GM12878 (cell line): Measurements from ENCODE around the gene ATL3. TPM values are rescaled to one million over a fixed set of nuclear protein-coding genes. Genes with fewer than 3 reads are reported as not detected.

Experiments used
- ATAC-seq: fragments of 200-7000 bp; cut with Tn5 transposase; 3 replicates; pipeline ENCODE4 v1.9.1; 2020; ENCODE audit warnings: mild to moderate bottlenecking, moderate library complexity
- BruUV-seq: library from RNA; stranded (reverse); fragments of 400-500 nt; replicated peaks from 2 replicates; lab custom pipeline; 2021; lab: Mats Ljungman, UMichigan
- CTCF ChIA-PET: fragments of 300-600 bp; sonication (Branson Sonifier 250); formaldehyde crosslinking; extraction: SDS; loops from one replicate; lab custom pipeline; 2021; ENCODE audit warnings: inconsistent platforms; lab: Yijun Ruan, JAX
- POLR2A ChIA-PET: fragments of 350-600 bp; formaldehyde crosslinking; extraction: SDS; loops from one replicate; lab custom pipeline; 2021; ENCODE audit warnings: inconsistent platforms; lab: Charles Lee
- RAD21 ChIA-PET: fragments of 300-600 bp; sonication (Branson Sonifier 250); formaldehyde crosslinking; loops from one replicate; lab custom pipeline; 2023; ENCODE audit warnings: antibody characterized with exemption; ENCODE audit not compliant: unreplicated experiment; lab: Charles Lee
- SMC1A ChIA-PET: fragments of 300-600 bp; sonication (Branson Sonifier 250); formaldehyde crosslinking; loops from one replicate; lab custom pipeline; 2023; ENCODE audit not compliant: unreplicated experiment, uncharacterized antibody; lab: Charles Lee
- DNase-seq: peaks from one replicate; pipeline ENCODE4 v3.0.0-alpha.2; 2011; ENCODE audit warnings: low read depth, low spot score
- FAIRE-seq: peaks from 3 replicates; lab custom pipeline; 2011; peaks lifted over from hg19 to GRCh38; lab: Jason Lieb, UNC
- H2AFZ ChIP-seq: 2 replicates; pipeline ENCODE4 v1.6.0; 2011; ENCODE audit warnings: low read depth, low read length, control low read depth; ENCODE audit not compliant: control insufficient read depth
- H3K27ac ChIP-seq: 2 replicates; pipeline ENCODE4 v1.5.1; 2011; ENCODE audit warnings: control low read depth; ENCODE audit not compliant: control insufficient read depth, insufficient read depth
- H3K27me3 ChIP-seq, 2 experiments: replicated peaks in 1 of 2; 2 replicates each; pipeline versions ENCODE4 v1.6.0 to v1.6.1; 2011; ENCODE audit warnings: low read length in 1 of 2; ENCODE audit not compliant: control insufficient read depth in 2 of 2, insufficient read depth in 2 of 2
- H3K36me3 ChIP-seq, 2 experiments: 2 replicates each; pipeline ENCODE4 v1.5.1; 2011; ENCODE audit warnings: low read length in 1 of 2; ENCODE audit not compliant: control insufficient read depth in 2 of 2, insufficient read depth in 2 of 2
- H3K4me1 ChIP-seq: 2 replicates; pipeline ENCODE4 v1.6.1; 2011; ENCODE audit warnings: mild to moderate bottlenecking, low read length, moderate library complexity, mixed read lengths; ENCODE audit not compliant: control insufficient read depth, insufficient read depth
- H3K4me2 ChIP-seq: 2 replicates; pipeline ENCODE4 v1.6.0; 2011; ENCODE audit warnings: control low read depth; ENCODE audit not compliant: control insufficient read depth, insufficient read depth
- H3K4me3 ChIP-seq: fragments of 200-600 bp; sonication (generic); 2 replicates; pipeline ENCODE4 v1.5.1; 2016
- H3K79me2 ChIP-seq: 2 replicates; pipeline ENCODE4 v1.6.0; 2011; ENCODE audit warnings: low read length; ENCODE audit not compliant: control insufficient read depth, insufficient read depth
- H3K9ac ChIP-seq: 2 replicates; pipeline ENCODE4 v1.8.0; 2011; ENCODE audit warnings: low read length, control low read depth, mixed read lengths; ENCODE audit not compliant: control insufficient read depth, insufficient read depth
- H3K9me3 ChIP-seq: replicated peaks from 3 replicates; pipeline ENCODE4 v1.5.1; 2011; ENCODE audit warnings: mild to moderate bottlenecking, low read length; ENCODE audit not compliant: control insufficient read depth, insufficient read depth
- H4K20me1 ChIP-seq: 2 replicates; pipeline ENCODE4 v1.6.0; 2011; ENCODE audit not compliant: control insufficient read depth, insufficient read depth
- CEBPB ChIP-seq, 2 experiments: fragments of 150-350 bp in 1 of 2; IDR thresholded peaks; 2 replicates each; pipeline ENCODE4 v1.6.1; 2012 to 2014; ENCODE audit warnings: low read depth in 2 of 2, low read length in 2 of 2, borderline replicate concordance in 1 of 2, inconsistent platforms in 1 of 2
- CHD4 ChIP-seq: fragments of 200-600 bp; sonication (generic); IDR thresholded peaks from 2 replicates; pipeline ENCODE4 v1.6.1; 2016; ENCODE audit warnings: mild to moderate bottlenecking
- EGR1 ChIP-seq, 2 experiments: IDR thresholded peaks; 1 replicate in 1 of 2; 2 replicates in 1 of 2; pipeline ENCODE4 v1.6.1; 2011 to 2012; ENCODE audit warnings: low read depth in 2 of 2, low read length in 2 of 2, borderline replicate concordance in 1 of 2, mild to moderate bottlenecking in 1 of 2, moderate library complexity in 1 of 2
- FOXK2 ChIP-seq: fragments of 450-650 bp; IDR thresholded peaks from 2 replicates; pipeline ENCODE4 v1.6.1; 2017; ENCODE audit warnings: mild to moderate bottlenecking, moderate library complexity
- HDAC6 ChIP-seq: fragments of 200-600 bp; sonication (generic); IDR thresholded peaks from one replicate; pipeline ENCODE4 v1.8.0; 2017; ENCODE audit warnings: antibody characterized with exemption; ENCODE audit not compliant: unreplicated experiment
- HDGF ChIP-seq: fragments of 450-650 bp; IDR thresholded peaks from 2 replicates; pipeline ENCODE4 v1.6.1; 2016; ENCODE audit warnings: antibody characterized with exemption
- NBN ChIP-seq: fragments of 450-650 bp; IDR thresholded peaks from 2 replicates; pipeline ENCODE4 v1.6.1; 2016
- NR2C1 ChIP-seq: fragments of 450-650 bp; IDR thresholded peaks from 2 replicates; pipeline ENCODE4 v1.6.1; 2017; ENCODE audit warnings: antibody characterized with exemption, mild to moderate bottlenecking, moderate library complexity
- SPI1 ChIP-seq: IDR thresholded peaks from 2 replicates; pipeline ENCODE4 v1.6.1; 2011; ENCODE audit warnings: low read depth, mild to moderate bottlenecking, low read length, moderate library complexity, borderline replicate concordance; ENCODE audit not compliant: insufficient read depth
- SUPT20H ChIP-seq: IDR thresholded peaks from 2 replicates; pipeline ENCODE4 v1.6.1; 2011; ENCODE audit warnings: low read depth, mild to moderate bottlenecking, low read length, moderate library complexity, borderline replicate concordance; ENCODE audit not compliant: control insufficient read depth
- TAF1 ChIP-seq: IDR thresholded peaks from 2 replicates; pipeline ENCODE4 v1.6.1; 2011; ENCODE audit warnings: mild to moderate bottlenecking, low read depth, low read length, borderline replicate concordance
- TBL1XR1 ChIP-seq: IDR thresholded peaks from 2 replicates; pipeline ENCODE4 v1.6.1; 2012; ENCODE audit warnings: low read depth, low read length, improper control_type of control experiment
- YBX1 ChIP-seq: fragments of 450-650 bp; IDR thresholded peaks from 2 replicates; pipeline ENCODE4 v1.6.1; 2016; ENCODE audit warnings: antibody characterized with exemption
- ZBED1 ChIP-seq: IDR thresholded peaks from 2 replicates; pipeline ENCODE4 v1.6.1; 2016; ENCODE audit warnings: borderline replicate concordance
- ZNF207 ChIP-seq: fragments of 450-650 bp; IDR thresholded peaks from 2 replicates; pipeline ENCODE4 v1.6.1; 2014; ENCODE audit warnings: antibody characterized with exemption, mild to moderate bottlenecking, borderline replicate concordance
- ZNF274 ChIP-seq: IDR thresholded peaks from one replicate; pipeline ENCODE4 v1.8.0; 2011; ENCODE audit not compliant: insufficient read length, insufficient read depth
- ZNF384 ChIP-seq: IDR thresholded peaks from 2 replicates; pipeline ENCODE4 v1.6.1; 2012; ENCODE audit warnings: low read depth, mild to moderate bottlenecking, low read length, improper control_type of control experiment, borderline replicate concordance
- ZSCAN29 ChIP-seq: fragments of 450-650 bp; IDR thresholded peaks from 2 replicates; pipeline ENCODE4 v1.6.1; 2017; ENCODE audit warnings: mild to moderate bottlenecking, moderate library complexity
- WGBS: methylation state at CpG from one replicate; pipeline ENCODE4 v1.1.6; 2016; ENCODE audit warnings: low lambda C conversion rate; ENCODE audit not compliant: insufficient replicate concordance, insufficient coverage; ENCODE audit errors: missing lambda C conversion rate; 5-methylcytosine and 5-hydroxymethylcytosine counted together
- in situ Hi-C: fragments of 300-500 bp; cut with MboI; formaldehyde crosslinking; loops from 9 replicates; pipeline ENCODE4 v1.14.3; 2018; ENCODE audit warnings: mixed read lengths
- intact Hi-C: fragments of 100-400 bp; cut with micrococcal nuclease; formaldehyde crosslinking; loops from one replicate; pipeline ENCODE4 v1.14.2; 2022; ENCODE audit not compliant: unreplicated experiment
- polyA plus RNA-seq, 11 experiments: library from polyadenylated mRNA; depleted of rRNA in 4 of 11; unstranded in 6 of 11; stranded (reverse) in 5 of 11; fragments of >200 nt; fragmentation: Nextera tagmentation in 4 of 11; fragmentation: Illumina TruSeq in 1 of 11; extraction: Ambion mirVana in 4 of 11; extraction: Trizol in 1 of 11; gene quantifications; 1 replicate in 1 of 11; 2 replicates in 10 of 11; pipeline versions ENCODE4 v1.2.1 to v1.2.3, GENCODE V29; 2011 to 2016; ENCODE audit warnings: inconsistent platforms in 2 of 11, missing spikeins in 2 of 11, low read depth in 1 of 11
- total RNA-seq, 4 experiments: library from RNA; depleted of rRNA in 3 of 4; stranded (reverse); fragments of >200 nt in 3 of 4; fragmentation: Illumina TruSeq in 1 of 4; extraction: Trizol in 1 of 4; gene quantifications; 2 replicates each; pipeline versions ENCODE4 v1.2.1 to v1.2.3, GENCODE V29; 2013 to 2021
- TF ChIP-seq, protein P1 (sequence below): fragments of 450-650 bp; IDR thresholded peaks from 2 replicates; pipeline ENCODE4 v1.6.1; 2018; ENCODE audit warnings: mild to moderate bottlenecking, low read depth, moderate library complexity; ENCODE audit not compliant: partially characterized antibody
- TF ChIP-seq, protein P2 (sequence below): fragments of 450-650 bp; formaldehyde crosslinking; IDR thresholded peaks from 2 replicates; pipeline ENCODE4 v1.5.0; 2022; ENCODE audit warnings: mild to moderate bottlenecking, missing genetic modification characterization

The ATL3 gene
- total and polyA plus RNA-seq, 10 of the 15 experiments (the other 5 are each of a cell fraction or from before 2014, with no cell fraction given): 12.0 to 36.0 (median 21.5) TPM

DNA sequence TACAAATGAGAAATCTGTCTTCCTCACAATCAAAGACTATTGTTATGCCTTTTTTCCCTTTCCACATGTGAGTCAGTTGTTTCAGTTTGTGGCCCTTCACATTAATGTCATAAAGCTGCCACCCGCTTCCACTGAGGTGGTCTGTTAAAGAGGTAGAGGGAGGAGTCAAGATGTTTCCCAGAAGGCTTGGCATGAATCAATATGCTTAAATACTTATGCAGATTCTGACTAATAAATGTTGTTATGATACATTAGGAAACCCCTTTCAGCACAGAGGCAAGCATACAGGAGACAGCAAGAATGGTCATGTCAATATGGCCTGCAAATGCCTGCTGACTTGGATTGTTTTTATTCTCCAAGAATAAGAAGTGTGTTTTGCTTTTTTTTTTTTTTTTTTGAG lies 16.7 kb upstream of the ATL3 start (continued):
- TF ChIP-seq YBX1: no peak
- no peak for TF ChIP-seq NR2C1
- no peak for TF ChIP-seq HDAC6
- no peak for TF ChIP-seq SPI1
- TF ChIP-seq TAF1: no peak
- no peak for TF ChIP-seq ZBED1
- TF ChIP-seq, protein P1, sequence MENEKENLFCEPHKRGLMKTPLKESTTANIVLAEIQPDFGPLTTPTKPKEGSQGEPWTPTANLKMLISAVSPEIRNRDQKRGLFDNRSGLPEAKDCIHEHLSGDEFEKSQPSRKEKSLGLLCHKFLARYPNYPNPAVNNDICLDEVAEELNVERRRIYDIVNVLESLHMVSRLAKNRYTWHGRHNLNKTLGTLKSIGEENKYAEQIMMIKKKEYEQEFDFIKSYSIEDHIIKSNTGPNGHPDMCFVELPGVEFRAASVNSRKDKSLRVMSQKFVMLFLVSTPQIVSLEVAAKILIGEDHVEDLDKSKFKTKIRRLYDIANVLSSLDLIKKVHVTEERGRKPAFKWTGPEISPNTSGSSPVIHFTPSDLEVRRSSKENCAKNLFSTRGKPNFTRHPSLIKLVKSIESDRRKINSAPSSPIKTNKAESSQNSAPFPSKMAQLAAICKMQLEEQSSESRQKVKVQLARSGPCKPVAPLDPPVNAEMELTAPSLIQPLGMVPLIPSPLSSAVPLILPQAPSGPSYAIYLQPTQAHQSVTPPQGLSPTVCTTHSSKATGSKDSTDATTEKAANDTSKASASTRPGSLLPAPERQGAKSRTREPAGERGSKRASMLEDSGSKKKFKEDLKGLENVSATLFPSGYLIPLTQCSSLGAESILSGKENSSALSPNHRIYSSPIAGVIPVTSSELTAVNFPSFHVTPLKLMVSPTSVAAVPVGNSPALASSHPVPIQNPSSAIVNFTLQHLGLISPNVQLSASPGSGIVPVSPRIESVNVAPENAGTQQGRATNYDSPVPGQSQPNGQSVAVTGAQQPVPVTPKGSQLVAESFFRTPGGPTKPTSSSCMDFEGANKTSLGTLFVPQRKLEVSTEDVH: no peak
- TF ChIP-seq SUPT20H: no peak
- TF ChIP-seq FOXK2: no peak
- TF ChIP-seq, all 136 proteins: peak for 0

DNA sequence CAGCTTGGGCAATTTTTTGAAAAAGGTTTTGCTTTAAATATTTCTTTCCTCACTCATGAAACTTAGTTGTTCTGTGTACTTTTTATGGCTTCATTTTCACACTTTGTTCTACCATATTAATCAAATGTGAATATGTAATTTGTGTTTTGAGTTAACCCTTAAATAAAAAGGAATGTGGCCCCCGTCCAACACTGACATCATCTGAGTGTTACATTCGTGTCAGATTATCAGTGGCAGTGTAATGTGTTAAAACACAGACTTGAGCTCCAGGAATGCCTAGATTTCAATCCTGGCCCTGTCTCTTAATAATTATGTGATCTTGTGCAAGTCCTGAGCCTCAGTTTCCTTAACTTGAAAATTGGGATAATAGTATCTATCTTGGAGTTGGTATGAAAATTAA lies 15.8 kb upstream of the ATL3 start:
- 83% methylated on average over 2 of the region's 2 CpGs for WGBS
- ChIA-PET SMC1A (interaction anchor here (1.1 to 1.6 kb wide), 3 partner anchors 8 to 21 kb away, joined by 3 to 5 read pairs (median 5); no protein-coding TSS in a partner anchor), CTCF (interaction anchor here (0.6 to 1.4 kb wide), 5 partner anchors 17 to 762 kb away, joined by 3 to 5 read pairs (median 4); no protein-coding TSS in a partner anchor), RAD21 (no interaction called here), POLR2A (interaction anchor here (0.6 to 1.2 kb wide), 5 partner anchors 8 to 257 kb away, joined by 3 to 4 read pairs (median 3); no protein-coding TSS in a partner anchor)
- no peak overlapping the region for H3K9ac ChIP-seq
- no peak overlapping the region for H2AFZ ChIP-seq
- H4K20me1 ChIP-seq: no peaks in the 10 kb centered on the region
- DNase-seq (no peak), ATAC-seq (no peak), FAIRE-seq (no peak)
- no peak overlapping the region for H3K4me2 ChIP-seq
- no peaks in the 10 kb centered on the region for H3K27me3 ChIP-seq
- H3K36me3 ChIP-seq: no peaks in the 10 kb centered on the region
- H3K4me1 ChIP-seq: 0 out of 2 replicates have a peak, but pooled peaks cover 5% of the 10 kb centered on the region
- H3K27ac ChIP-seq: no peak overlapping the region
- H3K9me3 ChIP-seq: no peaks in the 10 kb centered on the region
- BruUV-seq: no TSS peak
- H3K4me3 ChIP-seq: no peak overlapping the region
- intact Hi-C loops: no loop called here
- in situ Hi-C loops: no loop called here
- H3K79me2 ChIP-seq: peaks cover 34% of the 10 kb centered on the region
- no peak for TF ChIP-seq TBL1XR1
- no peak for TF ChIP-seq ZNF207
- no peak for TF ChIP-seq HDGF
- TF ChIP-seq, protein P2, sequence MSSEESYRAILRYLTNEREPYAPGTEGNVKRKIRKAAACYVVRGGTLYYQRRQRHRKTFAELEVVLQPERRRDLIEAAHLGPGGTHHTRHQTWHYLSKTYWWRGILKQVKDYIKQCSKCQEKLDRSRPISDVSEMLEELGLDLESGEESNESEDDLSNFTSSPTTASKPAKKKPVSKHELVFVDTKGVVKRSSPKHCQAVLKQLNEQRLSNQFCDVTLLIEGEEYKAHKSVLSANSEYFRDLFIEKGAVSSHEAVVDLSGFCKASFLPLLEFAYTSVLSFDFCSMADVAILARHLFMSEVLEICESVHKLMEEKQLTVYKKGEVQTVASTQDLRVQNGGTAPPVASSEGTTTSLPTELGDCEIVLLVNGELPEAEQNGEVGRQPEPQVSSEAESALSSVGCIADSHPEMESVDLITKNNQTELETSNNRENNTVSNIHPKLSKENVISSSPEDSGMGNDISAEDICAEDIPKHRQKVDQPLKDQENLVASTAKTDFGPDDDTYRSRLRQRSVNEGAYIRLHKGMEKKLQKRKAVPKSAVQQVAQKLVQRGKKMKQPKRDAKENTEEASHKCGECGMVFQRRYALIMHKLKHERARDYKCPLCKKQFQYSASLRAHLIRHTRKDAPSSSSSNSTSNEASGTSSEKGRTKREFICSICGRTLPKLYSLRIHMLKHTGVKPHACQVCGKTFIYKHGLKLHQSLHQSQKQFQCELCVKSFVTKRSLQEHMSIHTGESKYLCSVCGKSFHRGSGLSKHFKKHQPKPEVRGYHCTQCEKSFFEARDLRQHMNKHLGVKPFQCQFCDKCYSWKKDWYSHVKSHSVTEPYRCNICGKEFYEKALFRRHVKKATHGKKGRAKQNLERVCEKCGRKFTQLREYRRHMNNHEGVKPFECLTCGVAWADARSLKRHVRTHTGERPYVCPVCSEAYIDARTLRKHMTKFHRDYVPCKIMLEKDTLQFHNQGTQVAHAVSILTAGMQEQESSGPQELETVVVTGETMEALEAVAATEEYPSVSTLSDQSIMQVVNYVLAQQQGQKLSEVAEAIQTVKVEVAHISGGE (CRISPR knock-in tag): no peak
- no peak for TF ChIP-seq CHD4
- TF ChIP-seq NBN: no peak
- no peak for TF ChIP-seq EGR1 (IDR thresholded peaks at IDR 0.05; ENCODE audit: borderline replicate concordance in 1 of 2, low read depth in 2 of 2, low read length in 2 of 2)
- no peak for TF ChIP-seq ZSCAN29
- TF ChIP-seq ZNF274: no peak
- TF ChIP-seq ZNF384: no peak
- TF ChIP-seq CEBPB (IDR thresholded peaks at IDR 0.05; ENCODE audit: borderline replicate concordance in 1 of 2, low read depth in 2 of 2, low read length in 2 of 2): no peak
